Suprapubic skin (tissue), 4 donors: ENCODE data around the gene CCS.

Source experiments
- EP300 ChIP-seq: sonication (generic); formaldehyde crosslinking; IDR thresholded peaks from one replicate; pipeline ENCODE4 v1.6.1; 2017; ENCODE audit warnings: antibody characterized with exemption
- POLR2A ChIP-seq, 2 donors: fragments of 450-650 bp; IDR thresholded peaks; one replicate each; pipeline ENCODE4 v1.6.1; 2017; ENCODE audit warnings: antibody characterized with exemption in 2 of 2, mild to moderate bottlenecking in 2 of 2, moderate library complexity in 2 of 2
- POLR2AphosphoS5 ChIP-seq, 3 donors: sonication (generic); formaldehyde crosslinking; IDR thresholded peaks; one replicate each; pipeline ENCODE4 v1.6.1; 2017; ENCODE audit warnings: antibody characterized with exemption in 3 of 3
- TF ChIP-seq, protein P1 (sequence below), 2 donors: fragments of 200-600 bp in 1 of 2; fragments of 450-650 bp in 1 of 2; sonication (generic) in 1 of 2; IDR thresholded peaks; one replicate each; pipeline ENCODE4 v1.5.1; 2016 to 2019; ENCODE audit warnings: antibody characterized with exemption in 2 of 2, mild to moderate bottlenecking in 1 of 2, moderate library complexity in 1 of 2

- no peak for TF ChIP-seq POLR2AphosphoS5 (IDR thresholded peaks at IDR 0.05)
- TF ChIP-seq, protein P1, sequence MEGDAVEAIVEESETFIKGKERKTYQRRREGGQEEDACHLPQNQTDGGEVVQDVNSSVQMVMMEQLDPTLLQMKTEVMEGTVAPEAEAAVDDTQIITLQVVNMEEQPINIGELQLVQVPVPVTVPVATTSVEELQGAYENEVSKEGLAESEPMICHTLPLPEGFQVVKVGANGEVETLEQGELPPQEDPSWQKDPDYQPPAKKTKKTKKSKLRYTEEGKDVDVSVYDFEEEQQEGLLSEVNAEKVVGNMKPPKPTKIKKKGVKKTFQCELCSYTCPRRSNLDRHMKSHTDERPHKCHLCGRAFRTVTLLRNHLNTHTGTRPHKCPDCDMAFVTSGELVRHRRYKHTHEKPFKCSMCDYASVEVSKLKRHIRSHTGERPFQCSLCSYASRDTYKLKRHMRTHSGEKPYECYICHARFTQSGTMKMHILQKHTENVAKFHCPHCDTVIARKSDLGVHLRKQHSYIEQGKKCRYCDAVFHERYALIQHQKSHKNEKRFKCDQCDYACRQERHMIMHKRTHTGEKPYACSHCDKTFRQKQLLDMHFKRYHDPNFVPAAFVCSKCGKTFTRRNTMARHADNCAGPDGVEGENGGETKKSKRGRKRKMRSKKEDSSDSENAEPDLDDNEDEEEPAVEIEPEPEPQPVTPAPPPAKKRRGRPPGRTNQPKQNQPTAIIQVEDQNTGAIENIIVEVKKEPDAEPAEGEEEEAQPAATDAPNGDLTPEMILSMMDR (IDR thresholded peaks at IDR 0.05): no peak
- TF ChIP-seq POLR2A (IDR thresholded peaks at IDR 0.05): no peak
- no peak for TF ChIP-seq EP300
These were observed 49.5 kb upstream of the CCS start for GRCh38 chr11:66543263-66544107.
